ENCODE results near the gene LDLRAD2. TPM values are rescaled to one million over a fixed set of nuclear protein-coding genes. Genes with fewer than 3 reads are reported as not detected.

The LDLRAD2 gene
- total RNA-seq, 1 donor from 2014 or later, result not detected

GRCh38 chr1:21873761-21874160 lies 61.7 kb downstream of the LDLRAD2 start:
- peaks cover 0 to 72% of the 10 kb centered on the region in 2 donors for H3K36me3 ChIP-seq
- DNase-seq (ENCODE audit: extremely low spot score in 2 of 2), result no peak
- H3K9me3 ChIP-seq, result no peaks in the 10 kb centered on the region
- no peak overlapping the region for H3K27ac ChIP-seq
- H3K4me1 ChIP-seq, result peaks cover 16% of the 10 kb centered on the region
- no peaks in the 10 kb centered on the region for H3K27me3 ChIP-seq
- H3K4me3 ChIP-seq, result no peak overlapping the region
- TF ChIP-seq, protein P1, sequence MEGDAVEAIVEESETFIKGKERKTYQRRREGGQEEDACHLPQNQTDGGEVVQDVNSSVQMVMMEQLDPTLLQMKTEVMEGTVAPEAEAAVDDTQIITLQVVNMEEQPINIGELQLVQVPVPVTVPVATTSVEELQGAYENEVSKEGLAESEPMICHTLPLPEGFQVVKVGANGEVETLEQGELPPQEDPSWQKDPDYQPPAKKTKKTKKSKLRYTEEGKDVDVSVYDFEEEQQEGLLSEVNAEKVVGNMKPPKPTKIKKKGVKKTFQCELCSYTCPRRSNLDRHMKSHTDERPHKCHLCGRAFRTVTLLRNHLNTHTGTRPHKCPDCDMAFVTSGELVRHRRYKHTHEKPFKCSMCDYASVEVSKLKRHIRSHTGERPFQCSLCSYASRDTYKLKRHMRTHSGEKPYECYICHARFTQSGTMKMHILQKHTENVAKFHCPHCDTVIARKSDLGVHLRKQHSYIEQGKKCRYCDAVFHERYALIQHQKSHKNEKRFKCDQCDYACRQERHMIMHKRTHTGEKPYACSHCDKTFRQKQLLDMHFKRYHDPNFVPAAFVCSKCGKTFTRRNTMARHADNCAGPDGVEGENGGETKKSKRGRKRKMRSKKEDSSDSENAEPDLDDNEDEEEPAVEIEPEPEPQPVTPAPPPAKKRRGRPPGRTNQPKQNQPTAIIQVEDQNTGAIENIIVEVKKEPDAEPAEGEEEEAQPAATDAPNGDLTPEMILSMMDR (IDR thresholded peaks at IDR 0.05), result no peak
- TF ChIP-seq POLR2A (IDR thresholded peaks at IDR 0.05) (no peak), POLR2AphosphoS5 (IDR thresholded peaks at IDR 0.05; ENCODE audit: insufficient read depth in 1 of 2, low read depth in 1 of 2) (no peak)
- intact Hi-C loops (cut with DNase I), result no loop called here

DNA sequence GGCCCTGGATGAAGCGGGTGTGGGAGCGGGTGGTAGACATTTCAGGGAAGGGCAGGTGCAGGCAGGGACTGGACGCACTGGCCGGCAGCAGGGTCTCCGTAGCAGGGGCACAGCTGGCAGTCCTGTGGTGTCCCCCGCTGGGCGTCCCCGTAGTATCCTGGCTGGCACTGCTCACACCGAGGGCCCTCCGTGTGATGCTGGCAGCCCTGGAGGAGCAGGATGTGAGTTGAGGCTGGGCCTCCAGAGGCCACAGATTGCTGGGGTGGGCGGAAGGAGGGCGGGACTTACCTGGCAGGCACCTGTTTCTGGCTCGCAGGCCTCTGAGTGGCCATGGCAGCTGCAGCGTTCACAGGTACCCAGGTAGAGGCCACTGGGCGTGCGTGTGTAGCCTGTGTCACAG lies 62.3 kb downstream of the LDLRAD2 start:
- intact Hi-C loops (cut with DNase I), result no loop called here
- no peaks in the 10 kb centered on the region for H3K27me3 ChIP-seq
- H3K36me3 ChIP-seq, result peaks cover 0 to 78% of the 10 kb centered on the region in 2 donors
- TF ChIP-seq POLR2AphosphoS5 (IDR thresholded peaks at IDR 0.05; ENCODE audit: insufficient read depth in 1 of 2, low read depth in 1 of 2) (no peak), POLR2A (IDR thresholded peaks at IDR 0.05) (no peak)
- TF ChIP-seq, protein P1 (IDR thresholded peaks at IDR 0.05), result no peak
- H3K4me3 ChIP-seq, result no peak overlapping the region
- H3K9me3 ChIP-seq, result no peaks in the 10 kb centered on the region
- H3K4me1 ChIP-seq, result peaks cover 15% of the 10 kb centered on the region
- DNase-seq (ENCODE audit: extremely low spot score in 2 of 2), result no peak
- H3K27ac ChIP-seq, result no peak overlapping the region

Other genes with a start within 250 kb of the LDLRAD2 start
- 1.2 TPM for gene RAP1GAP, start 142.9 kb upstream of the LDLRAD2 start, total RNA-seq
- gene USP48, start 29.1 kb upstream of the LDLRAD2 start, total RNA-seq, result 67.5 TPM
- gene HSPG2, start 125.0 kb downstream of the LDLRAD2 start, total RNA-seq, result 179 TPM
- not detected for gene CELA3B, start 164.8 kb downstream of the LDLRAD2 start, total RNA-seq
- not detected for gene CELA3A, start 189.4 kb downstream of the LDLRAD2 start, total RNA-seq
- 141 TPM for gene CDC42, start 240.4 kb downstream of the LDLRAD2 start, total RNA-seq

Measured in vagina (tissue), 2 donors.